ENCODE measurements around the gene REXO1. TPM values are rescaled to one million over a fixed set of nuclear protein-coding genes. Genes with fewer than 3 reads are reported as not detected.

Gene REXO1
- total RNA-seq, 3 donors from 2014 or later (not counting 1 experiment from before 2014, with no cell fraction given): 90.7 to 91.7 (median 91.5) TPM

GRCh38 chr19:1832046-1832663, 16.1 kb downstream of the REXO1 start:
- Mint-ChIP-seq H3K4me1 (peaks cover 0 to 16% of the 10 kb centered on the region in 2 donors), H3K27me3 (ENCODE audit: low read depth in 2 of 2) (no peaks in the 10 kb centered on the region), H3K27ac (no peak overlapping the region), H3K36me3 (no peaks in the 10 kb centered on the region), H3K9me3 (no peaks in the 10 kb centered on the region), H3K4me3 (no peak overlapping the region)
- Histone ChIP-seq H3K27ac (ENCODE audit: low read length) (no peak overlapping the region), H3K36me3 (ENCODE audit: control insufficient read depth, insufficient read depth, low read length) (peaks cover 8% of the 10 kb centered on the region), H3K9me3 (ENCODE audit: control insufficient read depth, insufficient read depth, low read length) (no peaks in the 10 kb centered on the region), H3K4me3 (ENCODE audit: low read length) (no peak overlapping the region), H3K4me1 (ENCODE audit: control insufficient read depth, insufficient read depth, low read length) (peaks cover 18% of the 10 kb centered on the region), H3K27me3 (ENCODE audit: control insufficient read depth, insufficient read depth, low read length) (no peaks in the 10 kb centered on the region)
- ATAC-seq: no peak
- 94% methylated on average over 26 of the region's 26 CpGs for WGBS (ENCODE audit: insufficient coverage)
- TF ChIP-seq CTCF (IDR thresholded peaks at IDR 0.05): no peak
- no peak for DNase-seq
- intact Hi-C loops (cut with micrococcal nuclease): no loop called here

- no peak for TF ChIP-seq CTCF (IDR thresholded peaks at IDR 0.05)
- intact Hi-C loops (cut with micrococcal nuclease): no loop called here
- Mint-ChIP-seq H3K27ac (no peak overlapping the region), H3K4me3 (no peak overlapping the region), H3K27me3 (ENCODE audit: low read depth in 2 of 2) (no peaks in the 10 kb centered on the region), H3K9me3 (no peaks in the 10 kb centered on the region), H3K36me3 (no peaks in the 10 kb centered on the region), H3K4me1 (peaks cover 1 to 16% of the 10 kb centered on the region in 2 donors)
- peaks cover 12% of the 10 kb centered on the region for H3K36me3 ChIP-seq (ENCODE audit: control insufficient read depth, insufficient read depth, low read length)
- no peak overlapping the region for H3K4me3 ChIP-seq (ENCODE audit: low read length)
- DNase-seq (no peak), ATAC-seq (no peak)
- 94% methylated on average over 11 of the region's 11 CpGs for WGBS (ENCODE audit: insufficient coverage)
- H3K27me3 ChIP-seq (ENCODE audit: control insufficient read depth, insufficient read depth, low read length): no peaks in the 10 kb centered on the region
- peaks cover 22% of the 10 kb centered on the region for H3K4me1 ChIP-seq (ENCODE audit: control insufficient read depth, insufficient read depth, low read length)
- no peak overlapping the region for H3K27ac ChIP-seq (ENCODE audit: low read length)
- no peaks in the 10 kb centered on the region for H3K9me3 ChIP-seq (ENCODE audit: control insufficient read depth, insufficient read depth, low read length)
These were observed 17.3 kb downstream of the REXO1 start for GRCh38 chr19:1830978-1831377.

- no peak overlapping the region for H3K27ac ChIP-seq (ENCODE audit: low read length)
- TF ChIP-seq CTCF (IDR thresholded peaks at IDR 0.05): no peak
- peaks cover 21% of the 10 kb centered on the region for H3K4me1 ChIP-seq (ENCODE audit: control insufficient read depth, insufficient read depth, low read length)
- H3K36me3 ChIP-seq (ENCODE audit: control insufficient read depth, insufficient read depth, low read length): peaks cover 14% of the 10 kb centered on the region
- Mint-ChIP-seq H3K4me1 (peaks cover 4 to 14% of the 10 kb centered on the region in 2 donors), H3K36me3 (no peaks in the 10 kb centered on the region), H3K9me3 (no peaks in the 10 kb centered on the region), H3K27ac (no peak overlapping the region), H3K27me3 (ENCODE audit: low read depth in 2 of 2) (no peaks in the 10 kb centered on the region), H3K4me3 (no peak overlapping the region)
- no peak for DNase-seq
- no peak for ATAC-seq
- no peaks in the 10 kb centered on the region for H3K27me3 ChIP-seq (ENCODE audit: control insufficient read depth, insufficient read depth, low read length)
- no peak overlapping the region for H3K4me3 ChIP-seq (ENCODE audit: low read length)
- WGBS (ENCODE audit: insufficient coverage): 96% methylated on average over 15 of the region's 15 CpGs
- H3K9me3 ChIP-seq (ENCODE audit: control insufficient read depth, insufficient read depth, low read length): no peaks in the 10 kb centered on the region
- intact Hi-C loops (cut with micrococcal nuclease): no loop called here
These were observed 17.7 kb downstream of the REXO1 start for GRCh38 chr19:1830568-1830967.

GRCh38 chr19:1829958-1830357, 18.3 kb downstream of the REXO1 start:
- peaks cover 4 to 14% of the 10 kb centered on the region in 2 donors for H3K4me1 Mint-ChIP-seq
- H3K27me3 ChIP-seq (ENCODE audit: control insufficient read depth, insufficient read depth, low read length): no peaks in the 10 kb centered on the region
- H3K4me3 Mint-ChIP-seq: no peak overlapping the region
- intact Hi-C loops (cut with micrococcal nuclease): loop anchor here (10.0 kb wide), 1 partner anchor 285 kb away; no protein-coding TSS in a partner anchor
- H3K27ac Mint-ChIP-seq: no peak overlapping the region
- no peak for DNase-seq
- no peak overlapping the region for H3K4me3 ChIP-seq (ENCODE audit: low read length)
- peaks cover 17% of the 10 kb centered on the region for H3K4me1 ChIP-seq (ENCODE audit: control insufficient read depth, insufficient read depth, low read length)
- WGBS (ENCODE audit: insufficient coverage): 98% methylated on average over 11 of the region's 11 CpGs
- no peaks in the 10 kb centered on the region for H3K36me3 Mint-ChIP-seq
- ATAC-seq: no peak
- TF ChIP-seq CTCF (IDR thresholded peaks at IDR 0.05): no peak
- H3K36me3 ChIP-seq (ENCODE audit: control insufficient read depth, insufficient read depth, low read length): peaks cover 14% of the 10 kb centered on the region
- no peaks in the 10 kb centered on the region for H3K9me3 Mint-ChIP-seq
- H3K27me3 Mint-ChIP-seq (ENCODE audit: low read depth in 2 of 2): no peaks in the 10 kb centered on the region
- H3K9me3 ChIP-seq (ENCODE audit: control insufficient read depth, insufficient read depth, low read length): no peaks in the 10 kb centered on the region
- H3K27ac ChIP-seq (ENCODE audit: low read length): no peak overlapping the region
